GM23248 (cell line): ENCODE measurements around the gene PADI3.

Experiments used
- EZH2 ChIP-seq: fragments of 200-600 bp; sonication (generic); IDR thresholded peaks from 2 replicates; pipeline ENCODE4 v1.6.1; 2018; ENCODE audit warnings: antibody characterized with exemption, mild to moderate bottlenecking; ENCODE audit not compliant: insufficient read depth, poor library complexity, severe bottlenecking
- EZH2phosphoT487 ChIP-seq: fragments of 200-600 bp; sonication (generic); IDR thresholded peaks from 2 replicates; pipeline ENCODE4 v1.6.1; 2018; ENCODE audit warnings: antibody characterized with exemption, moderate library complexity, mild to moderate bottlenecking, low read depth; ENCODE audit not compliant: insufficient read depth

DNA sequence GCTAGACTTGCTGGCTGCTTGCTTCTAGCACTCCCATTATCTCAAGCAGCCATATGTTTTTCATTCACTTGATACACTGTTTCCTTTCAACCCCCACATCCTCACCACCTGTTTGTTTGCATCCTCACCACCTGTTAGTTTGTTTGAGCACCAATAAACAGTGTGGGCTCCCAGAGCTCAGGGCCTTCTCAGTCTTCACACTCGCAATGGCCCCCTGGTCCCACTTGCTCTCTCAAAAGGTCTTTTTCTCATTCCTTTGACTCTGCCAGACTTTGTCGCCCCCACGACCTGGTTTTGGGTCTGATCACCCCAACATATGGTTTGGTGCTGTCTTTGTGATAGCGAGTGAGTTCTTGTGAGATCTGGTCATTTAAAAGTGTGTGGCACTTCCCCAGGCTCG, 52.9 kb downstream of the PADI3 start:
- TF ChIP-seq EZH2 (no peak), EZH2phosphoT487 (no peak)
